ENCODE results near the gene COX18.

Gene COX18

GRCh38 chr4:73051625-73052024 lies 17.9 kb downstream of the COX18 start:
- no peak for FAIRE-seq

- FAIRE-seq: no peak
Measured at GRCh38 chr4:73045879-73046278, 23.6 kb downstream of the COX18 start.

GRCh38 chr4:73037057-73037456 lies 32.5 kb downstream of the COX18 start:
- FAIRE-seq: no peak

GRCh38 chr4:73036123-73036522 lies 33.4 kb downstream of the COX18 start:
- FAIRE-seq: no peak

GRCh38 chr4:73034896-73035295 lies 34.6 kb downstream of the COX18 start:
- no peak for FAIRE-seq

GRCh38 chr4:73028621-73029020 lies 40.9 kb downstream of the COX18 start:
- no peak for FAIRE-seq

GRCh38 chr4:73021634-73022033 lies 47.9 kb downstream of the COX18 start:
- no peak for FAIRE-seq

- FAIRE-seq: no peak
Measured at GRCh38 chr4:73019462-73020047, 50.0 kb downstream of the COX18 start.

GRCh38 chr4:73018595-73018994 lies 50.9 kb downstream of the COX18 start:
- no peak for FAIRE-seq

GRCh38 chr4:73013310-73013709 lies 56.2 kb downstream of the COX18 start:
- no peak for FAIRE-seq

- FAIRE-seq: no peak
Measured at GRCh38 chr4:73012673-73013072, 56.8 kb downstream of the COX18 start.

GRCh38 chr4:73011629-73011985 lies 57.9 kb downstream of the COX18 start:
- FAIRE-seq: no peak

GRCh38 chr4:73010789-73011628 lies 58.5 kb downstream of the COX18 start:
- FAIRE-seq: no peak

GRCh38 chr4:73007526-73008100 lies 61.9 kb downstream of the COX18 start:
- no peak for FAIRE-seq

- no peak for FAIRE-seq
Measured at GRCh38 chr4:73006286-73006990, 63.1 kb downstream of the COX18 start.

- FAIRE-seq: no peak
Measured at GRCh38 chr4:73005514-73005913, 64.0 kb downstream of the COX18 start.
